A673 (cell line): ENCODE results near the gene UTS2R. TPM values are rescaled to one million over a fixed set of nuclear protein-coding genes. Genes with fewer than 3 reads are reported as not detected.
A peak's percentile ranks its signal among the peaks of the same experiment; 100 is the strongest.

Source experiments
- BruUV-seq: library from RNA; stranded (reverse); fragments of 400-500 nt; replicated peaks from 2 replicates; lab custom pipeline; 2021; lab: Mats Ljungman, UMichigan
- CTCF ChIA-PET: fragments of 300-600 bp; sonication (Branson Sonifier 250); formaldehyde crosslinking; loops from one replicate; lab custom pipeline; 2022; ENCODE audit warnings: antibody characterized with exemption; lab: Charles Lee
- POLR2A ChIA-PET: fragments of 300-600 bp; sonication (Branson Sonifier 250); formaldehyde crosslinking; loops from one replicate; lab custom pipeline; 2022; ENCODE audit warnings: antibody characterized with exemption; ENCODE audit not compliant: low non-redundant PET; lab: Charles Lee
- DNase-seq: peaks from one replicate; pipeline ENCODE4 v3.0.0-alpha.2; 2015; ENCODE audit warnings: low spot score
- H3K27ac ChIP-seq: fragments of 200-600 bp; sonication (generic); 2 replicates; pipeline ENCODE4 v1.5.1; 2016; ENCODE audit warnings: mixed run types, low read depth, mild to moderate bottlenecking, mixed read lengths, antibody characterized with exemption, low read length; ENCODE audit not compliant: poor library complexity, severe bottlenecking
- H3K27me3 ChIP-seq: fragments of 200-600 bp; sonication (generic); replicated peaks from 2 replicates; pipeline ENCODE4 v1.6.1; 2017; ENCODE audit warnings: mixed run types, low read depth, mild to moderate bottlenecking, mixed read lengths, antibody characterized with exemption, low read length; ENCODE audit not compliant: insufficient read depth, poor library complexity
- H3K36me3 ChIP-seq: fragments of 200-600 bp; sonication (generic); 2 replicates; pipeline ENCODE4 v1.6.1; 2016; ENCODE audit warnings: mixed run types, mild to moderate bottlenecking, mixed read lengths, antibody characterized with exemption, low read length; ENCODE audit not compliant: insufficient read depth, poor library complexity, severe bottlenecking
- H3K4me1 ChIP-seq: fragments of 200-600 bp; sonication (generic); 2 replicates; pipeline ENCODE4 v1.6.1; 2017; ENCODE audit warnings: mixed run types, mild to moderate bottlenecking, mixed read lengths, antibody characterized with exemption, low read length; ENCODE audit not compliant: insufficient read depth, poor library complexity, severe bottlenecking
- H3K4me3 ChIP-seq: fragments of 200-600 bp; sonication (generic); 2 replicates; pipeline ENCODE4 v1.5.1; 2016; ENCODE audit warnings: low read depth, mixed run types, mild to moderate bottlenecking, mixed read lengths, low read length; ENCODE audit not compliant: poor library complexity, severe bottlenecking
- H3K9me3 ChIP-seq: fragments of 200-600 bp; sonication (generic); 2 replicates; pipeline ENCODE4 v1.6.1; 2016; ENCODE audit warnings: mixed run types, low read depth, mild to moderate bottlenecking, mixed read lengths, antibody characterized with exemption, low read length; ENCODE audit not compliant: poor library complexity, severe bottlenecking
- EZH2 ChIP-seq: fragments of 200-600 bp; sonication (generic); IDR thresholded peaks from 2 replicates; pipeline ENCODE4 v1.6.1; 2017; ENCODE audit warnings: borderline replicate concordance, low read depth, mild to moderate bottlenecking, mixed read lengths, antibody characterized with exemption, low read length; ENCODE audit not compliant: poor library complexity, severe bottlenecking
- intact Hi-C: fragments of 100-400 bp; cut with micrococcal nuclease; formaldehyde crosslinking; loops from one replicate; pipeline ENCODE4 v1.10.0; 2022; ENCODE audit not compliant: unreplicated experiment
- total RNA-seq: library from RNA; stranded (reverse); gene quantifications from 2 replicates; pipeline ENCODE4 v1.2.3, GENCODE V29; 2021
- TF ChIP-seq, protein P1 (sequence below): fragments of 300-800, 200-600 bp; sonication (generic); conservative IDR thresholded peaks from 2 replicates; pipeline ENCODE4 v1.5.1; 2017; ENCODE audit warnings: low read depth, mild to moderate bottlenecking, antibody characterized with exemption, low read length, moderate library complexity, mixed read lengths

UTS2R gene
- total RNA-seq, 1 experiment from 2014 or later, result 0.58 TPM

DNA sequence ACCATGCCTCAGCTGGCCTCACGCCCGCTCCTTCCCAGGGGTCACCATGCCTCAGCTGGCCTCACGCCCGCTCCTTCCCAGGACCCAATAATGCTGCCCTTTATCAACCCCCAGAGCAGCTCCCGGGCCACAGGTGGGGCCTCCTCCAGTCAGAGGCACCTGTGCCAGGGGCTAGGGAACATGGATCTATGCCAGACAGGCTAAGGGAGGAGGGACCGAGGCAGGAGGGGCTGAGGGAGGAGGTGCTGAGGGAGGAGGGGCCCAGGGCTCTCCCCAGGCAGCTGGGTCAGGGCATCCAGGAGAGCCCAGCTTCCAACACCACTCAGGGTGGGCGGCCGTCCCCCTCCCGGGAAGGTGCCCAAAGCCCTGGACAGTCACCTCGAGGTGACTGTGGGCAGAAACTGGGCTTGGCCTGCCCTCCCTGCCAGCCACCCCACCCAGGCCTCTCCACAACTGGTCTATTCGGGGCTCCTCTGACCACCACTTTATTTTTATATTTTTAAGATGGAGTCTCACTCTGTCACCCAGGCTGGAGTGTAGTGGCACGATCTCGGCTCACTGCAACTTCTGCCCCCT, 19.4 kb downstream of the UTS2R start:
- TSS peak; percentile 21 for BruUV-seq
- ChIA-PET POLR2A (no interaction called here), CTCF (interaction anchor here (0.6 kb wide), 1 partner anchor 115 kb away, joined by 3 read pairs; no protein-coding TSS in a partner anchor)
- no peak for TF ChIP-seq EZH2
- TF ChIP-seq, protein P1, sequence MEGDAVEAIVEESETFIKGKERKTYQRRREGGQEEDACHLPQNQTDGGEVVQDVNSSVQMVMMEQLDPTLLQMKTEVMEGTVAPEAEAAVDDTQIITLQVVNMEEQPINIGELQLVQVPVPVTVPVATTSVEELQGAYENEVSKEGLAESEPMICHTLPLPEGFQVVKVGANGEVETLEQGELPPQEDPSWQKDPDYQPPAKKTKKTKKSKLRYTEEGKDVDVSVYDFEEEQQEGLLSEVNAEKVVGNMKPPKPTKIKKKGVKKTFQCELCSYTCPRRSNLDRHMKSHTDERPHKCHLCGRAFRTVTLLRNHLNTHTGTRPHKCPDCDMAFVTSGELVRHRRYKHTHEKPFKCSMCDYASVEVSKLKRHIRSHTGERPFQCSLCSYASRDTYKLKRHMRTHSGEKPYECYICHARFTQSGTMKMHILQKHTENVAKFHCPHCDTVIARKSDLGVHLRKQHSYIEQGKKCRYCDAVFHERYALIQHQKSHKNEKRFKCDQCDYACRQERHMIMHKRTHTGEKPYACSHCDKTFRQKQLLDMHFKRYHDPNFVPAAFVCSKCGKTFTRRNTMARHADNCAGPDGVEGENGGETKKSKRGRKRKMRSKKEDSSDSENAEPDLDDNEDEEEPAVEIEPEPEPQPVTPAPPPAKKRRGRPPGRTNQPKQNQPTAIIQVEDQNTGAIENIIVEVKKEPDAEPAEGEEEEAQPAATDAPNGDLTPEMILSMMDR, result no peak
- Histone ChIP-seq H3K9me3 (no peaks in the 10 kb centered on the region), H3K4me1 (no peaks in the 10 kb centered on the region), H3K36me3 (no peaks in the 10 kb centered on the region), H3K27me3 (no peaks in the 10 kb centered on the region), H3K4me3 (no peak overlapping the region), H3K27ac (no peak overlapping the region)
- intact Hi-C loops, result no loop called here
- no peak for DNase-seq

DNA sequence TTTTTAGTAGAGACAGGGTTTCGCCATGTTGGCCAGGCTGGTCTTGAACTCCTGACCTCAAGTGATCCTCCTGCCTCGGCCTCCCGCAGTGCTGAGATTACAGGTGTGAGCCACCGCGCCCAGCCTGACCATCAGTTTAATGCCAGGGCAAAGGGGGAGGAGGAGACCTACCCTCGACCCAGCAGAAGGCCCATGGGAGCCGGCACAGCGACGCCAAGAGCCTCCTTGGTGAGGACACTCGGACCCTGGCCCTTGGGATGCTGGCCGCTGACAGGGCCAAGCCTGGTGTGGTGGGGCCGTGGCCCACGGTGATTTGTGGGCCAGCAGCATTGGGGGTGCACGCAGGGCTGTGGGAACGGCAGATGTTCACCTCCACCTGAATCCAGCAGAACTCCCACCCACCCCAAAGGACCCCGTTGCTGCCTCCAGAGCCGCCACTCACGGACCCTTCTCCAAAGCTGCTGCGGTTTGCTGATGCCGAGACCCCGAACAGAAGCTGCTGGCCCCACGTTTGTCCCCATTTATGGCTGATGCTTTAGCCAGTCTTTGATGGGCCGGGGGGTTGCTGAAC, 20.0 kb downstream of the UTS2R start:
- peaks cover 4% of the 10 kb centered on the region for H3K4me1 ChIP-seq
- H3K36me3 ChIP-seq, result no peaks in the 10 kb centered on the region
- CTCF ChIA-PET, result interaction anchor here (0.6 kb wide), 1 partner anchor 115 kb away, joined by 3 read pairs; no protein-coding TSS in a partner anchor
- H3K27ac ChIP-seq, result no peak overlapping the region
- DNase-seq, result no peak
- no peaks in the 10 kb centered on the region for H3K9me3 ChIP-seq
- no peak overlapping the region for H3K4me3 ChIP-seq
- H3K27me3 ChIP-seq, result no peaks in the 10 kb centered on the region
- TF ChIP-seq, protein P1, result no peak
- POLR2A ChIA-PET, result no interaction called here
- intact Hi-C loops, result no loop called here
- BruUV-seq, result no TSS peak

DNA sequence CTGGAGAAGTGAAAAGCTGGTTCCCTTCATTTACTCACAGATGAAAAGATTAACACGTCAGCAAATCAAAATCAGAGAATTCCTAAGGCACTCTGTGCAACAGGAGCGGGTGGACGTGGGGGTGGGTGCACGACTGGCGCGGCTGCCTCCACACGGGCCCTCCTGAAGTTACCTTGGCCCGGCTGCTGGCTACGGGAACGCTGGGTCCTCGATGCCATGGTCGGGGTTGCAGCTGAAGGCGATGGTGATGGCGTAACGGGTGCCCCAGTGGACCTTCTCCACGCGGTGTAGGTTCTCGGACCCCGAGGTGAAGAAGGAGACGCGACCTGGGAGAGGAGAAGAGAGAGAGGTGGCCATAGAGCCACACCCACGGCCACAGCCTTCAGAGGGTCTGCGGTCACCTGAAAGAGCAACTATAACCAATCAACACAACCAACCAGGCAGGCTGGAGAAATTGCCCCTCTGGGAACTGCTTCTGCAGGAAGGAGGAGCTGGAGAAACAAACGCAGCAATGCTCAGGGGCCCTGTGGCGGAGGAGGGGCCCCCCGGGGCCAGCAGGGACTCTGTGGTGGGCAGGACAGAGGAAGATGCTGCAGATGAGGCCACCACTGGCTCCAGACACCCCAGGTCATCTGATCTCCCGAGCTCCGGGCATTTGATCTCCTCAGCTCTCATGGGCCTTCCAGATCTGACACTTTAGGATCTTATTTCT, 20.8 kb downstream of the UTS2R start:
- Histone ChIP-seq H3K4me1 (peaks cover 10% of the 10 kb centered on the region), H3K4me3 (no peak overlapping the region), H3K9me3 (no peaks in the 10 kb centered on the region), H3K27ac (no peak overlapping the region), H3K27me3 (no peaks in the 10 kb centered on the region), H3K36me3 (no peaks in the 10 kb centered on the region)
- no TSS peak for BruUV-seq
- intact Hi-C loops, result no loop called here
- ChIA-PET CTCF (no interaction called here), POLR2A (interaction anchor here (0.5 kb wide), 1 partner anchor 170 kb away, joined by 3 read pairs; no protein-coding TSS in a partner anchor)
- no peak for DNase-seq
- TF ChIP-seq, protein P1, result no peak
- TF ChIP-seq EZH2, result no peak
